IMR-90 (cell line): Measurements from ENCODE around the gene PPEF2. TPM values are rescaled to one million over a fixed set of nuclear protein-coding genes. Genes with fewer than 3 reads are reported as not detected.

Experiments
- ATAC-seq: fragments of 200-7000 bp; cut with Tn5 transposase; 2 replicates; pipeline ENCODE4 v1.9.1; 2020; ENCODE audit warnings: low read depth, mild to moderate bottlenecking, moderate library complexity
- BruUV-seq: library from RNA; stranded (reverse); fragments of 400-500 nt; replicated peaks from 2 replicates; lab custom pipeline; 2021; lab: Mats Ljungman, UMichigan
- CTCF ChIA-PET: fragments of 300-600 bp; formaldehyde crosslinking; extraction: SDS; loops from one replicate; lab custom pipeline; 2021; ENCODE audit warnings: antibody characterized with exemption; lab: Yijun Ruan, JAX
- POLR2A ChIA-PET: fragments of 300-600 bp; sonication (Branson Sonifier 250); formaldehyde crosslinking; loops from one replicate; lab custom pipeline; 2022; ENCODE audit warnings: antibody characterized with exemption; ENCODE audit not compliant: unreplicated experiment; lab: Charles Lee
- DNase-seq: peaks from one replicate; pipeline ENCODE4 v3.0.0; 2013
- H2AFZ ChIP-seq: replicated peaks from 2 replicates; pipeline ENCODE3; 2013; ENCODE audit warnings: low read length, mild to moderate bottlenecking; ENCODE audit not compliant: poor library complexity
- H2AK5ac ChIP-seq: 2 replicates; pipeline ENCODE4 v1.6.1; 2013; ENCODE audit warnings: low read depth, low read length, inconsistent platforms
- H2AK9ac ChIP-seq: replicated peaks from 2 replicates; pipeline ENCODE3; 2013; ENCODE audit warnings: mild to moderate bottlenecking, low read depth, low read length, moderate library complexity; ENCODE audit not compliant: poor library complexity
- H2BK120ac ChIP-seq: 2 replicates; pipeline ENCODE4 v1.6.1; 2013; ENCODE audit warnings: low read depth, low read length, inconsistent platforms
- H2BK15ac ChIP-seq: 3 replicates; pipeline ENCODE4 v1.6.1; 2013; ENCODE audit warnings: low read depth, low read length, inconsistent platforms
- H2BK20ac ChIP-seq: 2 replicates; pipeline ENCODE4 v1.6.1; 2013; ENCODE audit warnings: low read depth, mild to moderate bottlenecking, inconsistent platforms, low read length, moderate library complexity
- H2BK5ac ChIP-seq: 2 replicates; pipeline ENCODE4 v1.6.1; 2013; ENCODE audit warnings: mild to moderate bottlenecking, low read depth, low read length, inconsistent platforms; ENCODE audit not compliant: poor library complexity, severe bottlenecking
- H3K14ac ChIP-seq: replicated peaks from 2 replicates; pipeline ENCODE4 v1.6.1; 2013; ENCODE audit warnings: low read depth, low read length, inconsistent platforms
- H3K18ac ChIP-seq: 2 replicates; pipeline ENCODE4 v1.6.1; 2013; ENCODE audit warnings: low read depth, low read length, control low read depth
- H3K23ac ChIP-seq: 2 replicates; pipeline ENCODE4 v1.6.1; 2013; ENCODE audit warnings: low read depth, low read length, inconsistent platforms
- H3K27ac ChIP-seq: 2 replicates; pipeline ENCODE4 v1.5.1; 2013; ENCODE audit warnings: mild to moderate bottlenecking, control low read depth, low read length; ENCODE audit not compliant: insufficient read depth
- H3K27me3 ChIP-seq: 2 replicates; pipeline ENCODE4 v1.6.1; 2013; ENCODE audit warnings: low read length; ENCODE audit not compliant: control insufficient read depth, insufficient read depth
- H3K36me3 ChIP-seq: 2 replicates; pipeline ENCODE4 v1.6.1; 2013; ENCODE audit warnings: low read length, mixed read lengths; ENCODE audit not compliant: control insufficient read depth, insufficient read depth
- H3K4ac ChIP-seq: 2 replicates; pipeline ENCODE4 v1.6.1; 2013; ENCODE audit warnings: low read depth, low read length, inconsistent platforms
- H3K4me1 ChIP-seq: 2 replicates; pipeline ENCODE4 v1.6.1; 2013; ENCODE audit warnings: low read length, mixed read lengths; ENCODE audit not compliant: control insufficient read depth, insufficient read depth
- H3K4me2 ChIP-seq: 2 replicates; pipeline ENCODE4 v1.6.1; 2013; ENCODE audit warnings: low read depth, mild to moderate bottlenecking, control low read depth, low read length, moderate library complexity
- H3K4me3 ChIP-seq: 2 replicates; pipeline ENCODE4 v1.5.1; 2013; ENCODE audit warnings: low read depth, mild to moderate bottlenecking, control low read depth, low read length, moderate library complexity; ENCODE audit not compliant: insufficient read depth
- H3K56ac ChIP-seq: 2 replicates; pipeline ENCODE4 v1.6.1; 2013; ENCODE audit warnings: low read length, inconsistent platforms; ENCODE audit not compliant: insufficient read depth; ENCODE audit errors: extremely low read depth
- H3K79me1 ChIP-seq, 2 experiments: 2 replicates each; pipeline ENCODE4 v1.6.1; 2013; ENCODE audit warnings: low read length in 2 of 2, inconsistent platforms in 1 of 2, low read depth in 1 of 2
- H3K9ac ChIP-seq: 2 replicates; pipeline ENCODE4 v1.6.1; 2013; ENCODE audit warnings: low read depth, low read length, control low read depth
- H3K9me1 ChIP-seq: 2 replicates; pipeline ENCODE4 v1.6.1; 2013; ENCODE audit warnings: low read length, inconsistent platforms; ENCODE audit not compliant: insufficient read depth
- H3K9me3 ChIP-seq: 2 replicates; pipeline ENCODE4 v1.6.1; 2013; ENCODE audit warnings: low read length; ENCODE audit not compliant: control insufficient read depth, insufficient read depth
- H4K20me1 ChIP-seq: 2 replicates; pipeline ENCODE4 v1.6.1; 2013; ENCODE audit warnings: low read length, inconsistent platforms; ENCODE audit not compliant: insufficient read depth
- H4K5ac ChIP-seq: 2 replicates; pipeline ENCODE4 v1.6.1; 2013; ENCODE audit warnings: mild to moderate bottlenecking, low read depth, low read length, control low read depth
- H4K8ac ChIP-seq, 2 experiments: 2 replicates each; pipeline ENCODE4 v1.6.1; 2013; ENCODE audit warnings: low read depth in 2 of 2, low read length in 2 of 2, control low read depth in 1 of 2, inconsistent platforms in 1 of 2
- H4K91ac ChIP-seq: 2 replicates; pipeline ENCODE4 v1.6.1; 2013; ENCODE audit warnings: low read depth, low read length, inconsistent platforms; ENCODE audit not compliant: insufficient read depth
- BHLHE40 ChIP-seq: fragments of 150-350 bp; IDR thresholded peaks from 2 replicates; pipeline ENCODE4 v1.6.1; 2016; ENCODE audit warnings: mild to moderate bottlenecking, low read depth, low read length
- CEBPB ChIP-seq: IDR thresholded peaks from 2 replicates; pipeline ENCODE4 v1.6.1; 2012; ENCODE audit warnings: low read depth, low read length, improper control_type of control experiment
- CHD1 ChIP-seq: IDR thresholded peaks from 2 replicates; pipeline ENCODE4 v1.6.1; 2012; ENCODE audit warnings: low read depth, low read length, improper control_type of control experiment
- CTCF ChIP-seq: conservative IDR thresholded peaks from 2 replicates; pipeline ENCODE4 v1.5.1; 2012; ENCODE audit warnings: mild to moderate bottlenecking, low read depth, low read length, improper control_type of control experiment
- ELK1 ChIP-seq: fragments of 150-350 bp; IDR thresholded peaks from 2 replicates; pipeline ENCODE4 v1.6.1; 2016; ENCODE audit warnings: low read depth, mild to moderate bottlenecking, low read length, moderate library complexity, borderline replicate concordance
- FOS ChIP-seq: fragments of 150-350 bp; IDR thresholded peaks from 2 replicates; pipeline ENCODE4 v1.6.1; 2016; ENCODE audit warnings: low read depth, low read length
- MAFK ChIP-seq: IDR thresholded peaks from 2 replicates; pipeline ENCODE4 v1.6.1; 2012; ENCODE audit warnings: low read depth, low read length, improper control_type of control experiment
- MAZ ChIP-seq: IDR thresholded peaks from 2 replicates; pipeline ENCODE4 v1.6.1; 2012; ENCODE audit warnings: low read depth, mild to moderate bottlenecking, low read length, improper control_type of control experiment, moderate library complexity, borderline replicate concordance
- MXI1 ChIP-seq: IDR thresholded peaks from 2 replicates; pipeline ENCODE4 v1.6.1; 2012; ENCODE audit warnings: low read depth, mild to moderate bottlenecking, low read length, moderate library complexity, borderline replicate concordance
- NFE2L2 ChIP-seq: fragments of 150-350 bp; IDR thresholded peaks from 2 replicates; pipeline ENCODE4 v1.6.1; 2016; ENCODE audit warnings: low read depth, mild to moderate bottlenecking, low read length
- POLR2A ChIP-seq: IDR thresholded peaks from 2 replicates; pipeline ENCODE4 v1.6.1; 2012; ENCODE audit warnings: mild to moderate bottlenecking, low read depth, low read length
- RAD21 ChIP-seq: IDR thresholded peaks from 2 replicates; pipeline ENCODE4 v1.6.1; 2012; ENCODE audit warnings: low read length, improper control_type of control experiment
- RCOR1 ChIP-seq: IDR thresholded peaks from 2 replicates; pipeline ENCODE4 v1.6.1; 2012; ENCODE audit warnings: mild to moderate bottlenecking, low read length, improper control_type of control experiment; ENCODE audit not compliant: insufficient replicate concordance
- RFX5 ChIP-seq: IDR thresholded peaks from 2 replicates; pipeline ENCODE4 v1.8.0; 2012; ENCODE audit warnings: low read depth, mild to moderate bottlenecking, low read length, moderate library complexity
- SMC3 ChIP-seq: fragments of 150-350 bp; IDR thresholded peaks from 2 replicates; pipeline ENCODE4 v1.6.1; 2016; ENCODE audit warnings: low read depth, mild to moderate bottlenecking, antibody characterized with exemption, low read length, moderate library complexity
- USF2 ChIP-seq: fragments of 150-350 bp; IDR thresholded peaks from 2 replicates; pipeline ENCODE4 v1.6.1; 2017; ENCODE audit warnings: mild to moderate bottlenecking, antibody characterized with exemption, low read length, low read depth
- WGBS, 2 experiments: methylation state at CpG; one replicate each; pipeline versions ENCODE4 v1.1.5 to v1.1.7; 2013; ENCODE audit warnings: missing lambda C conversion rate in 2 of 2; ENCODE audit not compliant: insufficient read length in 1 of 2; ENCODE audit errors: extremely low coverage in 2 of 2; 5-methylcytosine and 5-hydroxymethylcytosine counted together
- dilution Hi-C: fragments of 300-500 bp; cut with HindIII; formaldehyde crosslinking; loops from one replicate; pipeline ENCODE4 v1.14.3; 2018; ENCODE audit warnings: low sequenced_read_pairs; ENCODE audit not compliant: unreplicated experiment
- in situ Hi-C: fragments of 300-500 bp; cut with MboI; formaldehyde crosslinking; loops from 3 replicates; pipeline ENCODE4 v1.14.3; 2019; ENCODE audit warnings: low sequenced_read_pairs, inconsistent platforms, mixed read lengths
- intact Hi-C: fragments of 100-400 bp; cut with micrococcal nuclease; formaldehyde crosslinking; loops from 2 replicates; pipeline ENCODE4 v1.10.0; 2022
- polyA plus RNA-seq, 3 experiments: library from polyadenylated mRNA; depleted of rRNA; stranded (reverse); fragments of >200 nt; gene quantifications; 2 replicates each; pipeline ENCODE4 v1.2.3, GENCODE V29; 2012; ENCODE audit warnings: low replicate concordance in 1 of 3
- total RNA-seq: library from RNA; depleted of rRNA; stranded (reverse); fragments of >200 nt; gene quantifications from 2 replicates; pipeline ENCODE4 v1.2.3, GENCODE V29; 2012

PPEF2 gene
- total and polyA plus RNA-seq, 2 of the 4 experiments (the other 2 are of a cell fraction): not detected

GRCh38 chr4:75860606-75861005 lies 41.6 kb downstream of the PPEF2 start:
- Histone ChIP-seq H2AK5ac (no peak overlapping the region), H2BK5ac (no peak overlapping the region), H3K9ac (no peak overlapping the region), H4K91ac (no peak overlapping the region), H4K8ac (no peak overlapping the region), H3K23ac (no peak overlapping the region), H2AFZ (no peak overlapping the region), H3K4ac (no peak overlapping the region), H3K4me2 (no peak overlapping the region), H2BK120ac (no peak overlapping the region), H4K5ac (no peak overlapping the region), H3K36me3 (no peaks in the 10 kb centered on the region), H3K27me3 (peaks cover 6% of the 10 kb centered on the region), H2BK20ac (no peak overlapping the region), H3K4me3 (no peak overlapping the region), H3K4me1 (no peaks in the 10 kb centered on the region), H3K18ac (no peak overlapping the region), H2BK15ac (no peak overlapping the region), H3K56ac (no peak overlapping the region), H3K27ac (no peak overlapping the region), H3K79me1 (no peaks in the 10 kb centered on the region), H4K20me1 (no peaks in the 10 kb centered on the region), H3K9me1 (no peaks in the 10 kb centered on the region), H2AK9ac (no peak overlapping the region), H3K14ac (no peak overlapping the region), H3K9me3 (peaks cover 3% of the 10 kb centered on the region; the same call in 1 of the 2 replicates)
- DNase-seq (no peak), ATAC-seq (no peak)
- BruUV-seq: no TSS peak
- 89% methylated on average over 2 of the region's 5 CpGs; no CpG with 5 or more reads in 1 of the 2 experiments for WGBS, 2 experiments
- TF ChIP-seq FOS (no peak), POLR2A (no peak), CEBPB (no peak), SMC3 (no peak), MAFK (no peak), BHLHE40 (no peak), USF2 (no peak), CTCF (no peak), RCOR1 (no peak), MXI1 (no peak), RFX5 (no peak), MAZ (no peak), ELK1 (no peak), NFE2L2 (no peak), RAD21 (no peak), CHD1 (no peak)
- ChIA-PET POLR2A (no interaction called here), CTCF (no interaction called here)
- intact Hi-C loops: loop anchor here (10.0 kb wide), 1 partner anchor 1856 kb away; no protein-coding TSS in a partner anchor
- in situ Hi-C loops: no loop called here
- dilution Hi-C loops: no loop called here
